Measurements from ENCODE around the gene CCL23.

DNA sequence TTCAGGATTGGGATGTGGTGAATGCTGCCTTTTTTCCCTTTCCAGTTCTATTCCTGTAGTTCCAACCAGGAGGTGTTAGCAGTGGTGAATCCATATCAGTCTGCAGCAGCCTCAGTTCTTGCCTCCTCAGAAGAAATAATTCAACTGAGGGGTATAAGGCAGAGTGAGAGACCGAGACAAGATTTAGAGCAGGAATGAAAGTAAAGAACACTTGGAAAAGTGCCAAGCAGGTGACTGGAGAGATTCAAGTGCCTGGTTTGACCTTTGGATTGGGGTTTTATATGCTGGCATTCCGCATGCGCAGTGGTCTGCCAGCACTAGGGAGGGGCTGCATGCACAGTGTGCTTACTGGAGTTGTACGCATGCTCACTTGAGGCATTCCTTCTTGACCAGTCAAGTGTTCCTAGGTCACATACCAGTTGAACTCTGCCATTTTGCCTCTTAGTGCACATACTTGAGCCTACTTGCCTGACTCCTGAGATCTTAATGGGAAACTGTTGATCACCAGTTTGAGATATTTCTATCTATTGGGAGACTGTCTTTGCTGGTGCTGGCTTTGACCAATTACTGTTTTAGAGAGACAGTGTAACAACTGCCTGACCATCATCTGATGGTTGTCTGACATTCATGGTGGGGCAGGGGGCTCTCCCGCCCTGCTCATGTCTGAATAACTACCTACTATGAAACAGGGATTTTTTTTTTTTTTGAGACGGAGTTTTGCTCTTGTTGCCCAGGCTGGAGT is 15.7 kb downstream of the CCL23 start:
- no peak for TF ChIP-seq CTCF (conservative IDR thresholded peaks at IDR 0.05; ENCODE audit: low read depth, low read length)
- TF ChIP-seq EZH2 (IDR thresholded peaks at IDR 0.05; ENCODE audit: low read length, unreplicated experiment) = no peak
